ENCODE results near the gene POT1. TPM values are rescaled to one million over a fixed set of nuclear protein-coding genes. Genes with fewer than 3 reads are reported as not detected.

Gene POT1
- total RNA-seq, 1 experiment from 2014 or later: 20.9 TPM

DNA sequence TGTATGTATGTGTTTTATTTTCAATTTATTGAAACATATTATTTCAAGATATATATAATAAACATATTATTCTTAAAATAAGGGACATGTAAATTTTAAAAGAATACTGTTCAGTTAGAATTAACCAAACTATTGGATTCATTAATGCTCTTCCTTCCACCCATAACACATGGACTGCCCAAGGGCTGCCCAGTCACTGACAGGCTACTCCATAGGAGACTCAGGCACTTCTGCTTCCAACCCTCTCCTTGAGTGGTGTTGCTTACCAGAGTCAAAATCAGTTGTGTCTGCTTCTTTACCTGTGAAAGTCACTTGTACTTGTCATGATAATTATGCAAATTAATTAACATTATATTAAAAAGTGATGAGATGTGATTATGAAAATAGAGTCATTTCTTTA lies 154.2 kb downstream of the POT1 start:
- Histone ChIP-seq H3K4me3 (ENCODE audit: low read depth in 2 of 2, low read length in 2 of 2) (no peak overlapping the region), H3K27me3 (ENCODE audit: control insufficient read depth, insufficient read depth, low read length) (no peaks in the 10 kb centered on the region; the same call in 1 of the 2 replicates), H3K27ac (ENCODE audit: low read length) (no peak overlapping the region), H3K36me3 (ENCODE audit: control insufficient read depth, insufficient read depth, low read length) (no peaks in the 10 kb centered on the region), H3K4me1 (ENCODE audit: control insufficient read depth, insufficient read depth, low read length) (no peaks in the 10 kb centered on the region), H3K9me3 (ENCODE audit: control insufficient read depth, insufficient read depth, low read depth, low read length) (no peaks in the 10 kb centered on the region)
- DNase-seq (ENCODE audit: low read depth, low spot score) (no peak), ATAC-seq (no peak)
- no peak for TF ChIP-seq TCF7L2 (IDR thresholded peaks at IDR 0.05; ENCODE audit: low read depth, low read length)
- TF ChIP-seq, protein P1, sequence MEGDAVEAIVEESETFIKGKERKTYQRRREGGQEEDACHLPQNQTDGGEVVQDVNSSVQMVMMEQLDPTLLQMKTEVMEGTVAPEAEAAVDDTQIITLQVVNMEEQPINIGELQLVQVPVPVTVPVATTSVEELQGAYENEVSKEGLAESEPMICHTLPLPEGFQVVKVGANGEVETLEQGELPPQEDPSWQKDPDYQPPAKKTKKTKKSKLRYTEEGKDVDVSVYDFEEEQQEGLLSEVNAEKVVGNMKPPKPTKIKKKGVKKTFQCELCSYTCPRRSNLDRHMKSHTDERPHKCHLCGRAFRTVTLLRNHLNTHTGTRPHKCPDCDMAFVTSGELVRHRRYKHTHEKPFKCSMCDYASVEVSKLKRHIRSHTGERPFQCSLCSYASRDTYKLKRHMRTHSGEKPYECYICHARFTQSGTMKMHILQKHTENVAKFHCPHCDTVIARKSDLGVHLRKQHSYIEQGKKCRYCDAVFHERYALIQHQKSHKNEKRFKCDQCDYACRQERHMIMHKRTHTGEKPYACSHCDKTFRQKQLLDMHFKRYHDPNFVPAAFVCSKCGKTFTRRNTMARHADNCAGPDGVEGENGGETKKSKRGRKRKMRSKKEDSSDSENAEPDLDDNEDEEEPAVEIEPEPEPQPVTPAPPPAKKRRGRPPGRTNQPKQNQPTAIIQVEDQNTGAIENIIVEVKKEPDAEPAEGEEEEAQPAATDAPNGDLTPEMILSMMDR (IDR thresholded peaks at IDR 0.05): no peak
- TF ChIP-seq POLR2AphosphoS5 (IDR thresholded peaks at IDR 0.05; ENCODE audit: low read depth, low read length): no peak
- TF ChIP-seq SIN3A (IDR thresholded peaks at IDR 0.05; ENCODE audit: borderline replicate concordance, insufficient read depth, low read depth, low read length): no peak
- TF ChIP-seq, protein P2, sequence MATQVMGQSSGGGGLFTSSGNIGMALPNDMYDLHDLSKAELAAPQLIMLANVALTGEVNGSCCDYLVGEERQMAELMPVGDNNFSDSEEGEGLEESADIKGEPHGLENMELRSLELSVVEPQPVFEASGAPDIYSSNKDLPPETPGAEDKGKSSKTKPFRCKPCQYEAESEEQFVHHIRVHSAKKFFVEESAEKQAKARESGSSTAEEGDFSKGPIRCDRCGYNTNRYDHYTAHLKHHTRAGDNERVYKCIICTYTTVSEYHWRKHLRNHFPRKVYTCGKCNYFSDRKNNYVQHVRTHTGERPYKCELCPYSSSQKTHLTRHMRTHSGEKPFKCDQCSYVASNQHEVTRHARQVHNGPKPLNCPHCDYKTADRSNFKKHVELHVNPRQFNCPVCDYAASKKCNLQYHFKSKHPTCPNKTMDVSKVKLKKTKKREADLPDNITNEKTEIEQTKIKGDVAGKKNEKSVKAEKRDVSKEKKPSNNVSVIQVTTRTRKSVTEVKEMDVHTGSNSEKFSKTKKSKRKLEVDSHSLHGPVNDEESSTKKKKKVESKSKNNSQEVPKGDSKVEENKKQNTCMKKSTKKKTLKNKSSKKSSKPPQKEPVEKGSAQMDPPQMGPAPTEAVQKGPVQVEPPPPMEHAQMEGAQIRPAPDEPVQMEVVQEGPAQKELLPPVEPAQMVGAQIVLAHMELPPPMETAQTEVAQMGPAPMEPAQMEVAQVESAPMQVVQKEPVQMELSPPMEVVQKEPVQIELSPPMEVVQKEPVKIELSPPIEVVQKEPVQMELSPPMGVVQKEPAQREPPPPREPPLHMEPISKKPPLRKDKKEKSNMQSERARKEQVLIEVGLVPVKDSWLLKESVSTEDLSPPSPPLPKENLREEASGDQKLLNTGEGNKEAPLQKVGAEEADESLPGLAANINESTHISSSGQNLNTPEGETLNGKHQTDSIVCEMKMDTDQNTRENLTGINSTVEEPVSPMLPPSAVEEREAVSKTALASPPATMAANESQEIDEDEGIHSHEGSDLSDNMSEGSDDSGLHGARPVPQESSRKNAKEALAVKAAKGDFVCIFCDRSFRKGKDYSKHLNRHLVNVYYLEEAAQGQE (IDR thresholded peaks at IDR 0.05; ENCODE audit: insufficient read depth in 1 of 2, low read depth in 2 of 2, low read length in 1 of 2): no peak
- intact Hi-C loops (cut with micrococcal nuclease; ENCODE audit: unreplicated experiment): no loop called here
- in situ Hi-C loops (cut with HindIII; ENCODE audit: low pct_unique_long_range_greater_than_20kb, low sequenced_read_pairs): no loop called here
- CTCF ChIA-PET: no interaction called here
- BruUV-seq (replicated peaks): no TSS peak
- POLR2A ChIA-PET: no interaction called here

GRCh38 chr7:124773938-124774337 lies 155.7 kb downstream of the POT1 start:
- intact Hi-C loops (cut with micrococcal nuclease; ENCODE audit: unreplicated experiment) (no loop called here), in situ Hi-C loops (cut with HindIII; ENCODE audit: low pct_unique_long_range_greater_than_20kb, low sequenced_read_pairs) (no loop called here)
- Histone ChIP-seq H3K27me3 (ENCODE audit: control insufficient read depth, insufficient read depth, low read length) (peaks cover 2% of the 10 kb centered on the region), H3K27ac (ENCODE audit: low read length) (no peak overlapping the region), H3K4me1 (ENCODE audit: control insufficient read depth, insufficient read depth, low read length) (no peaks in the 10 kb centered on the region), H3K36me3 (ENCODE audit: control insufficient read depth, insufficient read depth, low read length) (no peaks in the 10 kb centered on the region), H3K9me3 (ENCODE audit: control insufficient read depth, insufficient read depth, low read depth, low read length) (no peaks in the 10 kb centered on the region), H3K4me3 (ENCODE audit: low read depth in 2 of 2, low read length in 2 of 2) (no peak overlapping the region)
- no peak for ATAC-seq
- TF ChIP-seq POLR2AphosphoS5 (IDR thresholded peaks at IDR 0.05; ENCODE audit: low read depth, low read length): no peak
- TF ChIP-seq TCF7L2 (IDR thresholded peaks at IDR 0.05; ENCODE audit: low read depth, low read length): no peak
- TF ChIP-seq, protein P1 (IDR thresholded peaks at IDR 0.05): no peak
- TF ChIP-seq, protein P2 (IDR thresholded peaks at IDR 0.05; ENCODE audit: insufficient read depth in 1 of 2, low read depth in 2 of 2, low read length in 1 of 2): no peak
- no peak for TF ChIP-seq SIN3A (IDR thresholded peaks at IDR 0.05; ENCODE audit: borderline replicate concordance, insufficient read depth, low read depth, low read length)
- ChIA-PET CTCF (interaction anchor here (1.2 kb wide), 1 partner anchor 11 kb away, joined by 7 read pairs; no protein-coding TSS in a partner anchor), POLR2A (no interaction called here)
- no peak for DNase-seq (ENCODE audit: low read depth, low spot score)
- BruUV-seq (replicated peaks): no TSS peak

Measured in Panc1 (cell line).